Sigmoid colon (tissue), 7 donors: ENCODE data around the gene LRAT. TPM values are rescaled to one million over a fixed set of nuclear protein-coding genes. Genes with fewer than 3 reads are reported as not detected.

Experiments
- DNase-seq: peaks from one replicate; pipeline ENCODE4 v3.0.0-alpha.2; 2019
- H3K27ac ChIP-seq, 4 donors: fragments of 200-600 bp; sonication (generic); one replicate each; pipeline ENCODE4 v1.5.1; 2016 to 2019; ENCODE audit warnings: mild to moderate bottlenecking in 1 of 4
- H3K27me3 ChIP-seq, 3 donors: fragments of 200-600 bp; sonication (generic); one replicate each; pipeline ENCODE4 v1.5.1; 2019; ENCODE audit warnings: mild to moderate bottlenecking in 1 of 3
- H3K36me3 ChIP-seq, 4 donors: fragments of 200-600 bp; sonication (generic); one replicate each; pipeline ENCODE4 v1.5.1; 2016 to 2019
- H3K4me1 ChIP-seq, 4 donors: fragments of 200-600 bp; sonication (generic); one replicate each; pipeline ENCODE4 v1.5.1; 2017 to 2019
- H3K4me3 ChIP-seq, 4 donors: fragments of 200-600 bp; sonication (generic); one replicate each; pipeline ENCODE4 v1.5.1; 2017 to 2019; ENCODE audit warnings: mild to moderate bottlenecking in 2 of 4, moderate library complexity in 1 of 4
- H3K9me3 ChIP-seq, 4 donors: fragments of 200-600 bp in 3 of 4; sonication (generic) in 3 of 4; one replicate each; pipeline versions ENCODE4 v1.5.1 to v1.6.1; 2013 to 2019
- EP300 ChIP-seq, 4 donors: sonication (generic); formaldehyde crosslinking; IDR thresholded peaks; one replicate each; pipeline ENCODE4 v1.6.1; 2017; ENCODE audit warnings: antibody characterized with exemption in 4 of 4
- POLR2A ChIP-seq, 2 donors: fragments of 450-650 bp; IDR thresholded peaks; one replicate each; pipeline ENCODE4 v1.6.1; 2016; ENCODE audit warnings: antibody characterized with exemption in 2 of 2, mild to moderate bottlenecking in 2 of 2, moderate library complexity in 2 of 2
- POLR2AphosphoS5 ChIP-seq, 4 donors: sonication (generic); formaldehyde crosslinking; IDR thresholded peaks; one replicate each; pipeline ENCODE4 v1.6.1; 2017; ENCODE audit warnings: antibody characterized with exemption in 4 of 4
- WGBS, 2 donors: extraction: QIAGEN DNeasy Blood & Tissue Kit; methylation state at CpG; one replicate each; pipeline ENCODE4 v1.1.7; 2013; 5-methylcytosine and 5-hydroxymethylcytosine counted together
- intact Hi-C: fragments of 100-400 bp; cut with DNase I; formaldehyde crosslinking; loops from one replicate; pipeline ENCODE4 v1.15.1; 2023
- polyA plus RNA-seq, 3 donors: library from polyadenylated mRNA; stranded (reverse); fragments of 200-250 nt; gene quantifications; one replicate each; pipeline ENCODE4 v1.2.3, GENCODE V29; 2013
- small RNA-seq, 3 donors: library from RNA; depleted of rRNA; stranded (forward); fragments of <200 nt; gene quantifications; one replicate each; pipeline ENCODE3, GENCODE V24; 2016
- total RNA-seq, 4 donors: library from RNA; depleted of rRNA; stranded (reverse); fragments of >200 nt; gene quantifications; one replicate each; pipeline ENCODE4 v1.1.0, GENCODE V29; 2016
- TF ChIP-seq, protein P1 (sequence below), 4 experiments: fragments of 450-650 bp in 3 of 4; fragments of 200-600 bp in 1 of 4; IDR thresholded peaks; one replicate each; pipeline ENCODE4 v1.5.1; 2016 to 2019; ENCODE audit warnings: antibody characterized with exemption in 4 of 4, mild to moderate bottlenecking in 3 of 4, moderate library complexity in 2 of 4
- donor health status: healthy with polysubstance abuse.
- donor health status: Bipolar disorder and iron deficiency.
- donor health status: healthy.

LRAT gene
- total and polyA plus RNA-seq, 7 donors: 0.25 to 2.1 (median 1.1) TPM; not detected in 1

DNA sequence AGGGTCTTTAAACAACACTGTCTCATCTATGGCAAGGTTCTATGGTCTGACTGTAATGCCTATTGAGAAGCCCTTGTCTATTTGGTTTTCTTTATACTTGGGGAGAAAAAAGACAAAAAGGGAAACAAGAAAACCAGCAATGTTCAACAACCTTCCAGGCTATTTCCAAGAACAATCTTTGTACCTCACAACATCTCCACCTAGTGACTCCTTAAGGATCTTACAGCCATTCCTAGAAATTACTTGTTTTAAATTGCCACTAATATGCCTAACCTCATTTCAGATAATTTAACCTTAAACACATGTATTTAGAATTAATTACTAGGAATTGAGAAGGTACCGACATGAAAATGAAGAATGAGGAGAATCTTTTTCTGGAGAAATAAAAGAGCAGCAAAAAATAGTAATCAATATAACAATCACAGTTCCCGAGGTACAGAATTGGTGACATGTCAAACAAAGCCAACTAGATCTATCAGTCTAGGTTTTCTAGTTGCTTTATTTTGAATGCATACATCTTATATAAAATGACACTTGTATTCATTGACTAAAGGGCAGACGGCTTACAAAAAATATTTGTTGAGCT, 35.7 kb downstream of the LRAT start:
- intact Hi-C loops: loop anchor here (2.0 kb wide), 2 partner anchors 153 to 227 kb away; no protein-coding TSS in a partner anchor
- 36 to 54% methylated on average over 3 of the region's 3 CpGs for WGBS, 2 donors

DNA sequence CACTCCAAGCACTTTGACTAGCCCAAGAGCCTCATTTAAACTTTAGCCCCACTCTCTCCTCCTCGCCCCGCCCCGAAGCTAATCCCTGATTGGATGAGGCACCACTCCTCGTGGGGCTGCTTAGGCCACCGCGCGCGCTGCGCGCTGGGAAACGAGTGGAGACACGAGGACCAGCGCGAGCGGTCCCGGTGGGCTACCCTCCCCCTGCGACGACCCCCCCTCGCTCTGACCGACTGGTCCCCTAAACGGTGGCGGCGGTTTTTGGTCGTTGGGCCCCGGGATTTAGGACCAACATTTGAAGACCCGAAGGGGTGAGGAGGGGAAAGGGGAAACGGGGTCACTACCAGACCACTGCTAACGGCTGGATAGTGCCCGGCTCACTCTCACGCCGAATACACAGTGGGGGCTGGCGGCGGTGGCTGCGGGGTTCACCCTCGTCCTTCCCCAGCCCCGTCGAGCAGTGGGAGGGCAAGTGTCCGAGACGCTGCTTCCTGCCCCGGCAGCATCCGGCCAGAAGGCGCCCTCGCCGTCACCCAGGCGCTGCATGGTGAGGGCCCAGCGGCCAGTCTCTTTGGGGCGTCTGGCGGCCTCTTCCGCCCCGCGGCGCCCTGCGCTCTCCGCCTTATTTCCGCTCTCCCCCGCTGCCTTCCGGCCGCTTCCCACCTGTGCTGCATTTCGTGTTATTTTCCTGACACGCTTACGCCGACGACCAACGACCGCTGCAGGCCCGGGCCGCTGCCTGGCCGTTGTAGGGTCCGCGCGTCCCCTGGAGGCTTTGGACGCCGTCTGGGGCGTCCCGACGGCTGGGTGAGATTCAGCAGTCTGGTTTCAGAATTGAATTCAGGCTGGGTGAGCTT, 37.6 kb downstream of the LRAT start, which contains the start of gene RBM46:
TSS of gene RBM46 (plus strand) at position 147 of the 857 bp plus-strand sequence. CDS start 15,481 bp downstream, outside the sequence.
- no peak within 1 kb of the TSS for H3K27ac ChIP-seq
- H3K36me3 ChIP-seq: no peaks in the 10 kb centered on the region
- WGBS, 2 donors: 73 to 88% methylated on average over 76 of the region's 76 CpGs
- peaks cover 0 to 16% (median 14%) of the 10 kb centered on the region in 4 donors for H3K4me1 ChIP-seq
- TF ChIP-seq POLR2A (IDR thresholded peaks at IDR 0.05) (no peak), POLR2AphosphoS5 (IDR thresholded peaks at IDR 0.05) (no peak), EP300 (IDR thresholded peaks at IDR 0.05) (no peak)
- TF ChIP-seq, protein P1, sequence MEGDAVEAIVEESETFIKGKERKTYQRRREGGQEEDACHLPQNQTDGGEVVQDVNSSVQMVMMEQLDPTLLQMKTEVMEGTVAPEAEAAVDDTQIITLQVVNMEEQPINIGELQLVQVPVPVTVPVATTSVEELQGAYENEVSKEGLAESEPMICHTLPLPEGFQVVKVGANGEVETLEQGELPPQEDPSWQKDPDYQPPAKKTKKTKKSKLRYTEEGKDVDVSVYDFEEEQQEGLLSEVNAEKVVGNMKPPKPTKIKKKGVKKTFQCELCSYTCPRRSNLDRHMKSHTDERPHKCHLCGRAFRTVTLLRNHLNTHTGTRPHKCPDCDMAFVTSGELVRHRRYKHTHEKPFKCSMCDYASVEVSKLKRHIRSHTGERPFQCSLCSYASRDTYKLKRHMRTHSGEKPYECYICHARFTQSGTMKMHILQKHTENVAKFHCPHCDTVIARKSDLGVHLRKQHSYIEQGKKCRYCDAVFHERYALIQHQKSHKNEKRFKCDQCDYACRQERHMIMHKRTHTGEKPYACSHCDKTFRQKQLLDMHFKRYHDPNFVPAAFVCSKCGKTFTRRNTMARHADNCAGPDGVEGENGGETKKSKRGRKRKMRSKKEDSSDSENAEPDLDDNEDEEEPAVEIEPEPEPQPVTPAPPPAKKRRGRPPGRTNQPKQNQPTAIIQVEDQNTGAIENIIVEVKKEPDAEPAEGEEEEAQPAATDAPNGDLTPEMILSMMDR (IDR thresholded peaks at IDR 0.05): no peak
- H3K27me3 ChIP-seq: peaks cover 0 to 12% (median 0%) of the 10 kb centered on the region in 3 donors
- intact Hi-C loops: no loop called here
- H3K4me3 ChIP-seq: no peak within 1 kb of the TSS
- no peak for DNase-seq
- no peaks in the 10 kb centered on the region for H3K9me3 ChIP-seq

More for the DNA sequence above, 35.7 kb downstream of the LRAT start:
- H3K4me3 ChIP-seq: no peak overlapping the region
- no peaks in the 10 kb centered on the region for H3K36me3 ChIP-seq
- H3K27ac ChIP-seq: no peak overlapping the region
- TF ChIP-seq, protein P1 (IDR thresholded peaks at IDR 0.05): peak in 3 of 4 experiments; percentile 49 to 67 (median 52)
- TF ChIP-seq EP300 (IDR thresholded peaks at IDR 0.05): no peak
- H3K4me1 ChIP-seq: peaks cover 0 to 16% (median 14%) of the 10 kb centered on the region in 4 donors
- H3K27me3 ChIP-seq: peaks cover 0 to 12% (median 0%) of the 10 kb centered on the region in 3 donors
- no peak for DNase-seq
- H3K9me3 ChIP-seq: no peaks in the 10 kb centered on the region

DNA sequence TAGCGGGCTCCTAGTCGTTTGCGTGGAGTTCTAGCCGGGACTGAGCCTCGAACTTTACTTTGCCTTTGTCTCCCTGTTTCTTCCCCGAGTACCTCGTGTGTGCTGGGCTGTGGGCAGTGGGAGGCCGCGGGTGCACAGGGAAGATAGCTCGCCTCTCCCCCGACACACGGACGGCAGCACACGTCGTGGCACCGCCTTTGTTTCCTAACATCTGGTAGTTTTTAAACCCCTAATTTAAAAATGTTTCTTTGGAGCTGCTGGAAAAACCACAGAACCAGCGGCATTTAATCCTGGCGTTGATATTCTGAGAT, 38.1 kb downstream of the LRAT start:
- H3K4me3 ChIP-seq: no peak overlapping the region
- no peaks in the 10 kb centered on the region for H3K9me3 ChIP-seq
- WGBS, 2 donors: 80 to 87% methylated on average over 18 of the region's 18 CpGs
- no peaks in the 10 kb centered on the region for H3K36me3 ChIP-seq
- peaks cover 0 to 16% (median 14%) of the 10 kb centered on the region in 4 donors for H3K4me1 ChIP-seq
- intact Hi-C loops: no loop called here
- no peak for DNase-seq
- no peak for TF ChIP-seq EP300 (IDR thresholded peaks at IDR 0.05)
- no peak overlapping the region for H3K27ac ChIP-seq
- peaks cover 0 to 12% (median 0%) of the 10 kb centered on the region in 3 donors for H3K27me3 ChIP-seq

Small RNAs within 50 kb of the gene (small RNA-seq; reads per million reads assigned to genes)
- gene NDUFB2P1: 0 reads per million in 3 donors
- gene RNU2-44P: 0 reads per million in 3 donors
- 0 to 0.11 (median 0) reads per million in 3 donors for gene RNU2-66P

Other genes with a start within 250 kb of the LRAT start
- gene PLRG1, start 193.6 kb upstream of the LRAT start, total RNA-seq: 10 to 100 TPM; 41.3 to 73.1 (median 44.8) TPM
- 10 to 100 TPM; 24.7 to 40.7 (median 34.8) TPM for gene PLRG1, start 193.6 kb upstream of the LRAT start, polyA plus RNA-seq
- gene FGB, start 181.0 kb upstream of the LRAT start, total RNA-seq: not detected
- gene FGB, start 181.0 kb upstream of the LRAT start, polyA plus RNA-seq: under 1 TPM in 1 of 3 donors, not detected in 2; 0.67 TPM
- not detected for gene FGA, start 153.3 kb upstream of the LRAT start, total RNA-seq
- gene FGA, start 153.3 kb upstream of the LRAT start, polyA plus RNA-seq: under 1 TPM in 1 of 3 donors, not detected in 2; 0.38 TPM
- not detected for gene FGG, start 131.3 kb upstream of the LRAT start, total RNA-seq
- gene FGG, start 131.3 kb upstream of the LRAT start, polyA plus RNA-seq: under 1 TPM in 1 of 3 donors, not detected in 2; 0.22 TPM
- 1 to 10 TPM in 2 of 4 donors, not detected in 2; 2.1 to 4.1 TPM for gene RBM46, start 37.3 kb downstream of the LRAT start, total RNA-seq
- gene RBM46, start 37.3 kb downstream of the LRAT start, polyA plus RNA-seq: not detected